ENCODE measurements around the gene PGA3.

PGA3 gene

GRCh38 chr11:61186504-61186903, 16.8 kb upstream of the PGA3 start:
- Histone ChIP-seq H3K27me3 (peaks cover 0 to 15% of the 10 kb centered on the region in 2 donors), H3K4me3 (no peak overlapping the region), H3K9me3 (no peaks in the 10 kb centered on the region), H3K4me1 (no peaks in the 10 kb centered on the region), H3K27ac (no peak overlapping the region), H3K36me3 (no peaks in the 10 kb centered on the region)
- intact Hi-C loops (cut with DNase I; ENCODE audit: low total_unique reads): loop anchor here (5.0 kb wide), 2 partner anchors 59 to 354 kb away; no protein-coding TSS in a partner anchor
- no peak for TF ChIP-seq CTCF (IDR thresholded peaks at IDR 0.05)
- no peak for DNase-seq

GRCh38 chr11:61187505-61188130, 15.7 kb upstream of the PGA3 start:
- peak; percentile 76 to 79 for DNase-seq
- H3K4me3 ChIP-seq: no peak overlapping the region
- intact Hi-C loops (cut with DNase I; ENCODE audit: low total_unique reads): loop anchor here (5.0 kb wide), 2 partner anchors 60 to 355 kb away; no protein-coding TSS in a partner anchor

GRCh38 chr11:61189933-61190332, 13.4 kb upstream of the PGA3 start:
- H3K27me3 ChIP-seq: peaks cover 0 to 25% of the 10 kb centered on the region in 2 donors
- H3K36me3 ChIP-seq: no peaks in the 10 kb centered on the region
- intact Hi-C loops (cut with DNase I; ENCODE audit: low total_unique reads): loop anchor here (5.0 kb wide), 2 partner anchors 63 to 358 kb away; no protein-coding TSS in a partner anchor
- H3K4me1 ChIP-seq: no peaks in the 10 kb centered on the region
- H3K27ac ChIP-seq: no peak overlapping the region
- no peak overlapping the region for H3K4me3 ChIP-seq
- no peak for TF ChIP-seq CTCF (IDR thresholded peaks at IDR 0.05)
- DNase-seq: no peak
- H3K9me3 ChIP-seq: no peaks in the 10 kb centered on the region

More at GRCh38 chr11:61187505-61188130, 15.7 kb upstream of the PGA3 start:
- Histone ChIP-seq H3K36me3 (no peaks in the 10 kb centered on the region), H3K9me3 (no peaks in the 10 kb centered on the region), H3K27ac (no peak overlapping the region), H3K4me1 (no peaks in the 10 kb centered on the region), H3K27me3 (peaks cover 0 to 21% of the 10 kb centered on the region in 2 donors)
- TF ChIP-seq CTCF (IDR thresholded peaks at IDR 0.05): peak; percentile 85 to 87

GRCh38 chr11:61193596-61193995, 9.7 kb upstream of the PGA3 start:
- H3K36me3 ChIP-seq: no peaks in the 10 kb centered on the region
- no peak for TF ChIP-seq CTCF (IDR thresholded peaks at IDR 0.05)
- peak in 1 of 2 donors; percentile 23 for DNase-seq

GRCh38 chr11:61194169-61194671, 9.1 kb upstream of the PGA3 start:
- Histone ChIP-seq H3K27ac (no peak overlapping the region), H3K36me3 (no peaks in the 10 kb centered on the region), H3K4me3 (no peak overlapping the region), H3K9me3 (peaks cover 0 to 10% (median 0%) of the 10 kb centered on the region in 3 donors), H3K4me1 (no peaks in the 10 kb centered on the region), H3K27me3 (peaks cover 0 to 33% of the 10 kb centered on the region in 2 donors)
- no peak for DNase-seq
- intact Hi-C loops (cut with DNase I; ENCODE audit: low total_unique reads): no loop called here
- TF ChIP-seq CTCF (IDR thresholded peaks at IDR 0.05): no peak

More at GRCh38 chr11:61193596-61193995, 9.7 kb upstream of the PGA3 start:
- Histone ChIP-seq H3K27me3 (peaks cover 0 to 38% of the 10 kb centered on the region in 2 donors), H3K9me3 (peaks cover 0 to 4% (median 0%) of the 10 kb centered on the region in 3 donors), H3K4me3 (no peak overlapping the region), H3K4me1 (no peaks in the 10 kb centered on the region), H3K27ac (no peak overlapping the region)
- intact Hi-C loops (cut with DNase I; ENCODE audit: low total_unique reads): no loop called here

Data from tibial artery (tissue), 4 donors.